ENCODE results near the gene SLC39A1.

Gene SLC39A1

GRCh38 chr1:153968408-153968807, 5.1 kb upstream of the SLC39A1 start:
- ChIA-PET CTCF (interaction anchor here (0.7 to 4.6 kb wide), 9 partner anchors 9 to 367 kb away, joined by 3 to 30 read pairs (median 9); partner anchors contain the start of genes DENND4B, JTB and RAB13), POLR2A (interaction anchor here (1.0 to 4.2 kb wide), 4 partner anchors 8 to 23 kb away, joined by 3 to 31 read pairs (median 14); partner anchors contain the start of genes DENND4B, JTB and RPS27)
- DNase-seq (ENCODE audit: extremely low spot score): no peak
- TF ChIP-seq, protein P1, sequence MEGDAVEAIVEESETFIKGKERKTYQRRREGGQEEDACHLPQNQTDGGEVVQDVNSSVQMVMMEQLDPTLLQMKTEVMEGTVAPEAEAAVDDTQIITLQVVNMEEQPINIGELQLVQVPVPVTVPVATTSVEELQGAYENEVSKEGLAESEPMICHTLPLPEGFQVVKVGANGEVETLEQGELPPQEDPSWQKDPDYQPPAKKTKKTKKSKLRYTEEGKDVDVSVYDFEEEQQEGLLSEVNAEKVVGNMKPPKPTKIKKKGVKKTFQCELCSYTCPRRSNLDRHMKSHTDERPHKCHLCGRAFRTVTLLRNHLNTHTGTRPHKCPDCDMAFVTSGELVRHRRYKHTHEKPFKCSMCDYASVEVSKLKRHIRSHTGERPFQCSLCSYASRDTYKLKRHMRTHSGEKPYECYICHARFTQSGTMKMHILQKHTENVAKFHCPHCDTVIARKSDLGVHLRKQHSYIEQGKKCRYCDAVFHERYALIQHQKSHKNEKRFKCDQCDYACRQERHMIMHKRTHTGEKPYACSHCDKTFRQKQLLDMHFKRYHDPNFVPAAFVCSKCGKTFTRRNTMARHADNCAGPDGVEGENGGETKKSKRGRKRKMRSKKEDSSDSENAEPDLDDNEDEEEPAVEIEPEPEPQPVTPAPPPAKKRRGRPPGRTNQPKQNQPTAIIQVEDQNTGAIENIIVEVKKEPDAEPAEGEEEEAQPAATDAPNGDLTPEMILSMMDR (IDR thresholded peaks at IDR 0.05; ENCODE audit: control extremely low read depth, extremely low read depth, low read depth, missing control alignments): no peak

DNA sequence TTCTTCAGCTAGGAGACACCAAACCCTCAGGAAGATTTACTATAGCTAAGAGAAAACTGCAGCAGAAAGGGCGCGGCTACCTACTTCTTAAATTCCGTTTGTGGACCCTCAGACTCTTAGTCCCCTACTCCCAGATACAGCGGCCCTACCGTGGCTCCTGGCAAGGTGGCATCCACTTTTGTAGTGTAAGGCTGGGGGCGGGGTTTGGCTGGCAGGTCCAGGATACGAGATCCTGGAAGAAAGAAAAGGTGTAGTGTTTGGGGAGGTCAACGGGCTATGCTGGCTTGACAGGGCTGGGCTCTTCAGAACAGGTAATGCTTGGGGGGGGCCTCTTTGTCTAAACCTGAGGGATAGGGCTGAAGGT, 4.6 kb upstream of the SLC39A1 start:
- TF ChIP-seq, protein P1 (IDR thresholded peaks at IDR 0.05; ENCODE audit: control extremely low read depth, extremely low read depth, low read depth, missing control alignments): no peak
- CTCF ChIA-PET: interaction anchor here (0.9 to 4.6 kb wide), 13 partner anchors 9 to 291 kb away, joined by 3 to 30 read pairs (median 5); partner anchors contain the start of genes CRTC2, DENND4B, JTB and RAB13
- POLR2A ChIA-PET: interaction anchor here (0.5 to 4.2 kb wide), 8 partner anchors 9 to 304 kb away, joined by 3 to 31 read pairs (median 4); partner anchors contain the start of genes CRTC2, JTB and RPS27
- DNase-seq (ENCODE audit: extremely low spot score): no peak

DNA sequence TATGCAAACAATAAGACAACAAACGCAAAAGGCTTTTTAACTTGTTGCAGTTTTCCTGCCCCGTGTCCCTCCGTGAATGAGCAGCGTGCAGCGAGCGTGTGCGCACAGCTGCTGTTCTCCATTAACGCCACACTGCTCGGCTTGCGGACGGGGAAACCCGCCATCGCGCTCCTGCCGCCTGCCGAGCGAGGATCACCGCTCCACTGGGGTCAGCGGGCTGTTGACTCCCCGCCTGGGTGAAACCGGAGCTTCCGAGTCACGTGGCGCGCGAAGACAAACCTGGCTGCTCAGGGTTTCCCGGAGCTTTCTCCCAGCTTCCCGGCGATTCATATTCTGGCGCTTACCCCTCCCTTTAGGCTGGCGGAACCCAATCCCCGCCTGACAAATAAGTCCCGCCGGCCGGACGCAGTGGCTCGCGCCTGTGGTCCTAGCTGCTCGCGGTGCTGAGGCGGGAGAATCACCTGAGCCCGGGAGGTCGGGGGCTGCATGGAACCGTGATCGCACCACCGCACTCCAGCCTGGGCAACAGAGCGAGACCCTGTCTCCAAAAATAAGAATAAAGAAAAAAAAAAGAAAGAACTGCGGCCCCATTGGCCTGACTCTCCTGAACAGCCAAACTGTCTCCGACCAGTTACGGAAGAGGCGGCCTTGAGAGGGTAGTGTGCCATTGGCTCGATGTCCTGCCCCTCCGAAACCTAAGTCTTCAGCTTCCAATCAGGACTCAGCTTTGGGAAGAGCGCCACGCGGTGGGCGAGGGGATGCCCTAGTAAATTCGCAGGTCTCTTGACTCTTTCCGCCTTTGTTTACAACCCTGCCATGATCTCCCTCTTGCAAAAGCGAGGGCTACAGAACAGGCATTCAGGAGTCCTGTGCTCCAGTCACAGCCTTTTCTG, 4.0 kb upstream of the SLC39A1 start, which contains the start of gene CREB3L4:
Gene CREB3L4 (plus strand): TSS at position 796 of the 893 bp plus-strand sequence. CDS start 624 bp downstream, outside the sequence.
- TF ChIP-seq, protein P1 (IDR thresholded peaks at IDR 0.05; ENCODE audit: control extremely low read depth, extremely low read depth, low read depth, missing control alignments): peak; percentile 59
- peak; percentile 91 for DNase-seq (ENCODE audit: extremely low spot score)
- CTCF ChIA-PET: interaction anchor here (0.7 to 4.6 kb wide), 15 partner anchors 9 to 290 kb away, joined by 3 to 30 read pairs (median 5); partner anchors contain the start of genes CRTC2, DENND4B, JTB and RAB13
- POLR2A ChIA-PET: interaction anchor here (0.5 to 4.2 kb wide), 10 partner anchors 9 to 303 kb away, joined by 3 to 31 read pairs (median 4); partner anchors contain the start of genes CRTC2, DENND4B, JTB and RPS27

GRCh38 chr1:153963850-153964331, 554 bp upstream of the SLC39A1 start:
- DNase-seq (ENCODE audit: extremely low spot score): no peak

GRCh38 chr1:153962088-153963029, 978 bp downstream of the SLC39A1 start:
- ChIA-PET POLR2A (interaction anchor here (1.1 to 2.1 kb wide), 6 partner anchors 9 to 28 kb away, joined by 3 to 14 read pairs (median 4); partner anchors contain the start of genes DENND4B, JTB, RAB13 and RPS27), CTCF (interaction anchor here (0.7 to 4.3 kb wide), 11 partner anchors 12 to 452 kb away, joined by 3 to 23 read pairs (median 4); partner anchors contain the start of genes DENND4B and RAB13)
- no peak for DNase-seq (ENCODE audit: extremely low spot score)
- TF ChIP-seq, protein P1 (IDR thresholded peaks at IDR 0.05; ENCODE audit: control extremely low read depth, extremely low read depth, low read depth, missing control alignments): no peak

More at GRCh38 chr1:153963850-153964331, 554 bp upstream of the SLC39A1 start:
- POLR2A ChIA-PET: interaction anchor here (1.5 to 2.1 kb wide), 4 partner anchors 11 to 27 kb away, joined by 4 to 14 read pairs (median 5); partner anchors contain the start of genes JTB and RPS27
- CTCF ChIA-PET: interaction anchor here (0.7 to 4.3 kb wide), 10 partner anchors 9 to 611 kb away, joined by 3 to 23 read pairs (median 4); partner anchors contain the start of genes DENND4B, JTB, RAB13 and RPS27
- TF ChIP-seq, protein P1 (IDR thresholded peaks at IDR 0.05; ENCODE audit: control extremely low read depth, extremely low read depth, low read depth, missing control alignments): no peak

Measured in GM10248 (cell line).